ENCODE data around the gene RBMS3. TPM values are rescaled to one million over a fixed set of nuclear protein-coding genes. Genes with fewer than 3 reads are reported as not detected.
"Not testable (repeated sequence)": the region's sequence is repeated elsewhere in the genome, so short reads cannot be mapped to it uniquely, and the experiment has no call there.

The RBMS3 gene
- 27.7 TPM for polyA plus RNA-seq (ENCODE audit: insufficient read length)

DNA sequence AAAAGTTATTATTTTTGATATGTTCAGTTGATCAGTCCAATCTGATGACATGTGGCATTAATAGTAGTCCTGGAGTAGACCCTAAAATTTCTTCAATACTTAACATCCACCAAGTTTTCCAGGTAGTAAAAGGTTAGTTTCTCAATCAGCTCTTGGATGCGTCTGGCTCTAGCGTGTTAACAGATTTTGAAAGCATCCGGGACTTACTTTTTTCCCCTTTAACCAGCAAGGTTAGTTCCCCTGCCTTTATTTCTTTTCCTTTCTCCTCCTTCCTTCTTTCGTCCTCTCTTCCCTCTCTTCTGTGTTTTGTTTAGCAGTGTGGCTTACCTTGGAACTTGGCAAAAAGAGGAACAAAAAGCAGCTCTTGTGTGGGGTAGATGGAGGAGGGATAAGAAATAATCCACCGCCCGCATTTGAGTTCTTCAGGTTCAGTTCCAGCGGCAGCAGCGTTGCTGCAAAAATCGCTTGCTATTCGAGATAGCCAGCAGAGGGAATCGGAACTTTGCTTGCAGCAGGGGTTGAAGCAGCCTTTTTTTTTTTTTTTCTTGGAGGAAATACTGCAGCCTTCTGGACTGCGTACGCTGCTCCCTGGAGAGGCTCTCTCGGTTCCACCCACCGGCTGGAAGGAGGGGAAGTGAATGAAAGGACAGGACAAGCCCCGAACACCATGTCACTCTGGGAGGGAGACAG is at the start of gene RBMS3:
Gene RBMS3, plus strand, starts transcription at position 668 of the 690 bp plus-strand sequence.
- peak; percentile 95 for DNase-seq

DNA sequence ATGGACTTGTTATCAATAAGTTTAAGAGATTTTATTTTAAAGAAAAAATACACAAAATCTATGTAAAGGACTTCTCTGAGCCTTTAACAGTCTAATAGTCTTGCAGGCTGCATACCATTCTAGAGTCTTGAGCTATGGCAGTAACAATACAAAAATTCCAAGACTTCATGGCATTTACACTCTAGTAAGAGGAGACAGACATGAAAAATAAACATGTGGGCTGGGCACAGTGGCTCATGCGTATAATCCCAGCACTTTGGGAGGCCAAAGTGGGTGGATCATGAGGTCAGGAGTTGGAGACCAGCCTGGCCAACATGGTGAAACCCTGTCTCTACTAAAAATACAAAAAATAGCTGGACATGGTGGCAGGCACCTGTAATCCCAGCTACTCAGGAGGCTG is 47.7 kb upstream of the RBMS3 start:
- DNase-seq: not testable (repeated sequence)

DNA sequence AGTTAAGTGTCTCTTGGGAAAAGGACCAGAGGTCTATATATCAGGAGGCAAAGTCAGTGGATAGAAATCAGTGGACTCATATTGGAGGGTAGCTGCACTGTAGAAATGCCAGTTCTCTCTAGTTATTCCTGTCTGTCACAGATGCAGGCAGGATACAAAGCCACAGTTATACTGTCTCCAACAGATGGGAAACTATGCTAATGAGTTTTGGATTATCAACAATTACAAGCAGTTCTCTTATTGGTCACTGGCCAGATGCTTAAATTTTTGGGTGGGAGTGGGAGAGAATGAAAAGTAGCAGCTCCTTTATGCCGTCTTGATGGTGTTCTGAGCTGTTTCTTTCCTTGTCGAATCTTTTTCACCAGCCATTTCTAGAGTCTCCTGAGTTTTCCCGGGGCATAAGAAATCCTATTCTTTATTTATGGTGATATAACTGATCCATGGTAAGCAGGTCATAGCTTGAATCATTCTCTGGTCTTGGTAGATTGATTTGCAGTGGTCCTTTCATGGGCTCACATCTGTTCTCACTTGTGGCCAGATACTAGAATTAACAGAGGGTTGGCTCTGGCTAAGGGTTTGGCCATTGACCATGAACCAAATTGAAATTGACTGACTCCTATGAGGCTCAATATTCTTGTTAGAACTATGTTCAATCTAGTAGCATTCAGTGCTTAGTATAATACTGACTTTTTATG is 44.6 kb upstream of the RBMS3 start:
- no peak for DNase-seq

DNA sequence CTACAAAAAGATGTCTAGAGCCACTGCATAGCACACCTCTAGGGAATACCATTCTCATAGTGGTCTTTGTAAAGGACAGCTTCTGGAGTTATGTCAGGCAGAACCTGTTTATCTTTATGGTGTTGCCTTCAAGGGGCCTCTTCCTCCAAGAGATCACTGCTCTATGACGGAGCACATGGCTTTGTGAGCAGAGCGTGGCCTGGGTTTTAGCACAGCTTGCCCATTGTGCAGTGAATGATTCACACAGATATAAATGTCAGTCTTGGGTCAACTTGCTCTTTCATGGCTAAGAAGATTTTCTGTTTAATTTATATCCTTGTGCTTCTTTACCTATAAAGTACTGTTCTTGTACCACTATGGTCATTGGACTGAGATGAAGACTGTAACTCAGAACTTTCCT is 41.5 kb upstream of the RBMS3 start:
- DNase-seq: no peak

DNA sequence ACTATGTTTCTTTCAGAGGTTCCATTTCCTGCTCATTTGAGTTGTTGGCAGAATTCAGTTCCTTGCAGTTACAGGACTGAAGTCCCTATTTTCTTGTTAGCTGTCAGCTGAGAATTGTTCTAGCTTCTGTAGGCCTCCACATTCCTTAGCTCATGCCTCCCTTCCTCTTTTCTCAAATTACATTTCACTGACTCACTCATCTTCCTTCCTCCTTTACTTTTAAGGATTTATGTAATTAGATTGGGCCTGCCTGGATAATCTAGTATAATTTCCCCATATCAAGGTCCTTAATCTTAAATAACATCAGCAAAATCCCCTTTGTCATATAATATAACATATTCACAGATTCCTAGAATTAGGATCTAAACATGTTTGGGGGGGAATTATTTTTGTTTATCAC is 40.6 kb upstream of the RBMS3 start:
- DNase-seq: no peak

DNA sequence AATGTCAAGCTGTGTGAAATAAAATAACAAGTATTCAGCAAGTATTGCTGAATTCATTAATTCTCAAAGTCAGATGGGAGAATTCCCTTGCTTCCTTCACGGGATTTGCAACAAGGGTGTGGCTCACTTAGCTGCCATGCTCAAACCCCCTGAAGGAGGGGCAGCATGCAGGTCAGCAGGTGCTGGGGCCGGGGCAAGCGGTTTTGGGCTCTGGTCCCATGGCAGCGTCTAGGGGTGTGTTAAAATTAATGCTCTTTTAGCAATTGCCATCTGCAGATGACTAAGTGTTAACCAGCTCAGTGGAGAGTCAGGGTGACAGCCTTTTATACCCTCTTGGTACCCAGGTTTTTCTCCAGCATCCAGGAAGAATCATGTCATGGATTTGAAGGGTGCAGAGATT is 40.0 kb upstream of the RBMS3 start:
- DNase-seq: no peak

DNA sequence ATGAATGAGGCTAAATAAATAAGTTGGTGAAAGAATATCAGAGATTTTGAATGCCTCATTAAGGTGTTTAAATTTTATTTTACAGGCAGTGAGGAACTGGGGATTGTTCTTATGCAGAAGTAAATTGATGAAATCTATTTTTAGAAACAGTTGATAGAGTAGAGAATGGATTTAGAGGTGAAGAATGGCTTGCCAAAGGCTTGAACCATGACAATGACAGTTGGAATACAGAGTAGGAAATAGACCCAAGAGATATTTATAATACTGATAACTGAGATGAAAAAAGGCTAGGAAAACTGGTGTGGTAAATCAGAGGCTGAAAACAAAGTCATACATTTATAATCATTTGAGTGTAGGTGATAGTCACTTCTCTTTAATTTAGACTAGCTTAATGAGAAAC is 39.0 kb upstream of the RBMS3 start:
- DNase-seq: no peak

DNA sequence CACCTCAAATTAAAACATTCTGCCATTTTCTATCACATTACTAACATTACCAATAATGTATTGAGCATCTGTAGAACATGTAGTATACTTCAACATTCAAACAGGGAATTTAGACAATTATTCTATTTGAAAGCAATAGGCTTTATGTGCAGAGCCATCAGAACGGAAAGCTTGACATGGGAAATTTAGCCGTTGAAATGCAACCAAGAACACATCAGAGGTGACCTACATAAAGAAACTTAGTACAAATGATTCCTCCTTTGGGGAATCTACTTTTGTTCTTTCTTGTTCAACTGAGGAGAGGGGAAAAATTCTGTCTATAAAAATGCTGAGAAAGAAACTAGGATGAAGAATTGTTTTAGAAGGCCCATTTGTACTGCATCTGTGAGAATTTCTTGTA is 38.6 kb upstream of the RBMS3 start:
- peak; percentile 23 for DNase-seq

DNA sequence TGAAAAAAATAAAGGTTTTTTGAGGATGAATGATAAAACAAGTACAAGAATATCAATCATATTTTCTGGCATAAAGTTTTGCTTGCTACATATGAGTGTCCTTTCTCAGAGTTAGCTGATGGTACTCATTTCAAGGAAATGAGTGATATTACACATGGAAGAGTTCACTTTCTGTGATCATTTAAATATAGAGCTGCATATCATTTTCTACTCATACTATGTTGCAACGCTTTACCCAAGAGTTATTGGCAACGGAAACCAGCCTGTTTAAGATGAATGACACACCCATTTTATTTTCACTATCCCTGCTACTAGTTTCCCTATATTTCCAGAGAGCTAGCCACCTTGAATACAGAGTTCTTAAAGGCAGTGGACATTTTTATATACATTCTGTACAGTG is 35.4 kb upstream of the RBMS3 start:
- no peak for DNase-seq

DNA sequence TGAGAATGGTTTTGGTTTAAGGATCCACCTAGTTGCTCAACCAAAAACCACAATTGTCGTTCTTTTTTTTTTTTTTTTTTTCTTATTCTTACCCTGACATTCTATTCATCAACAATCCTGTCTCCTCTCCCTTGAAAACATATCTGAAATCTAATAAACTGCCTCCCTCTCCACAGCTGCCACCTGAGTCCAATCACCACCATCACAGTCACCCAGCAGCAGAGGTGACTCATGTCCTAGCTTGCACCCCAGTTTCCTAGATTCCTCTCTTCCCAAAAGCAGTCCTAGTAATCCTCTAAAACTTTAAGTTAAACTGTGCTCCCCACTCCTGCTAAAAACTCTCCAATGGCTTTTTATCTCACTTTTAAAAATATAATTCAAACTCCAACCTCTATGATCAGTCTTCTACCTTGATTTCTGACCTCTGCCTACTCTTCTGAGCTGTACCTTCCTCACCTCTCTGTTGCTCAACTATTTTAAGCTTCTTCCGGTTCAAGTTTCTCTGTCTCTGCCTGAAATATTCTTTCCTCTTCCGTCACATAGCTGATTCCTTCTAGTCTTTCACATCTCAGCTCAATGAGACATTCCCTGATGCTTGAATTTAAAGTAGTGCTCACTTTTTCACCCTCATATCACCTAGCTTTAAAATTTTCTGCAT is 33.7 kb upstream of the RBMS3 start:
- DNase-seq: no peak

DNA sequence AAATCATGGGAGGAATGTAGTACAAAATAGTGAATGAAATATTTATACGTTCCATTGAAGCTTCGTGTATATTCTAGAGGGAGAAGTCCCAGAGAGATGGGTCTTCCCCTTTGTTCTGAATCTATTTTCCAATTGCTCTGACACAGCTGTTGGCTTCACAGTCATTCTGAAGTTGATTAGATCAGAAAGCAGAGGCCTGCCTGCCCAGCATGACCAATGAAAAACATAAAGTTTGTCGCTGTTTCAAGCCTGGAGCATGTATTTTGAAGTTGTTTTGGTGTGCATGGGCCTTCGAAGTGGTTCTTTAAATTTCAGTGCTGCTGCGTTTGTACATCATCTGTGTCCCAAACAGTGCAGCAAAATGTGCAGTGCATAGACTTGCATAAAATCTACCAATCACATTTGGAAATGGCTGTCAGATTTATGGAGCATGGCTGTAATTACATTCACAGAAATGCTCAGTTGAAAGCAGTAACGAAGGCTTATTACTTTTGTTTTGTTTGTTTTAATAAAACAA is 31.0 kb upstream of the RBMS3 start:
- no peak for DNase-seq

DNA sequence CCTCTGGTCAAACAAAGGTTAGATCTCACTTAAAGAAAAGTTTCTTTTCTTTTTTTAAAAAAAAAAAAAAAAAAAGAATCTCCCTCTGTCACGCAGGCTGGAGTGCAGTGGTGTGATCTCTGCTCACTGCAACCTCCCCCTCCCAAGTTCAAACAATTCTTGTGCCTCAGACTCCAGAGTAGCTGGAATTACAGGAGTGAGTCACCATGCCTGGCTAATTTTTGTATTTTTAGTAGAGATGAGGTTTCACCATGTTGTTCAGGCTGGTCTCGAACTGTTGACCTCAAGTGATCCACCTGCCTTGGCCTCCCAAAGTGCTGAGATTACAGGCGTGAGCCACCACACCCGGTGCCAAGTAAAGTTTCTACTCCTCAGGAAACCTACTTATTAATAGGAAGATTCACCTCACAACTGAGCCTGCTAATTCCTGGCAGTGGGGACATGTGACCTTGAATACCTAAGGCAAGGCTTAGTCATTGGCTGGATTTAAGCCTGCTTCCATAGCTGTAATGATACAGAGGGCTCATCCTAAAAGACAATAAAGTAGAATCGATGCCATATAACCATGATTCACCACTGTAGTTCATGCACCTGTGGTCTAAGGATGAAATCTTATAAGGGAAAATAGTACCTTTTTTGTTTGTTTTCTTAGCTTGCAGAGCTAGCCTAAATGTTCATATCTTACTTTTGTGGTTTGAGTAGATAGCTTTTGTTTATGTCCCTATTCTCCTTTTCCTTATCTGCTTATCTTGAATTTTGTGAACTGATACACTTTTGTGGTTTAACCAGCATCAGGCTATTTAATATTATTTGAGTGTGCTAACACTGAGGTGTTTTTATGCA is 24.8 kb upstream of the RBMS3 start:
- no peak for DNase-seq

DNA sequence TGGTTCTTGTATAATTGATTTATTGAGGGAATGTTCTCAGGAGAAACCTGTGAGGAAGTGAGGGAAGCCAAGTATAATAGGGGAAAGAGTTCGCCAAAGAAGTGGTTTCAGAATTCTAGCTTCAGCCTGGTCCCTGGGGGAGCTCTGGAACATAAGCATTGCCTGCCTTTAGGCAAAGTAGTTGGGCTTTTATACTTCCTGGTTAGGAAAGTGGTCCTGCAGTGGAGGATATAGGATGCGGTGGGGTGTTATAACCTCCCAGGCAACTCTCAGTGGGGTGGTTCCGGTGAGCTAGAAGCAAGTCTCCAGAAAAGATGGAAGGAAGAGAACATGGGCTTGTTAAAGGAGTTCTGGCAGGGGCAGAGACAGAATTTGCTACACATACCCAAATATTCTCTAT is 22.7 kb upstream of the RBMS3 start:
- DNase-seq: no peak

DNA sequence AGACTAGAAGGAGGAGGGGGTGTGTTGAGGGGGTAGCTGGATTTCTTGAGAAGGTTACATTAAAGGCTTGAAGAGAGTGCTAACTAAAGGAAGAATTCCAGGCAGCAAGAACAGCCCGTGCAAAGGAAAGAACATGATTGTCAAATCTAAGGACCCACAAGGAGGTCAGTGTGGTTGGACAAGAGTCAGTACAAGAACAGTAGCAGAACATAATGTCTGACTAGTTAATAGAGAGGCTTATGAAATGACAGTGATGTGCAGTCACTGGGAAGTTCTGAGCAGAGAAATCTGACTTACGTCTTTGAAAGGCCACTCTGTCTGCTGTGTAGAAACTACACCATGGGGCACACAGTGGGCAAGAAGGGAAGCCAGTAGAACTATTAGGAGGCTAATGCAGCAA is 19.8 kb upstream of the RBMS3 start:
- no peak for DNase-seq

DNA sequence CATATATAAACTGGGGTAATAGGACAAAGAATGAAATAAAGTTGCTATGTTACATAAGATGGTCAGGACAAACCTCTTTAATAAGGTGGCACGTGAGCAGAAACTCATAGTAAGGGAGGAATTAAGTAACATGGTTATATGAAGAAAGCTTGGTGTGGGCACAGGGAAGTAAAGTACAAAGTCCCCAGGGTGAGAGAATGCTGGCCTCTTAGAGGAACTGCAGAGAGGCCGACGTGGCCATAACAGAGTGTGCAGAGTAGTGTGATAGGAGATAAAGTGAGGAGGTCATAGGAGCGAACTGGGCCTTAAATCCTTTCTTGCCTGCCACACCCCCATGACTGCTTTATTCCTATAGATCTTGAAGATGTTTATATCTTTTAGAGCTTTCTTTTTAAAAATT is 17.4 kb upstream of the RBMS3 start:
- DNase-seq: no peak

DNA sequence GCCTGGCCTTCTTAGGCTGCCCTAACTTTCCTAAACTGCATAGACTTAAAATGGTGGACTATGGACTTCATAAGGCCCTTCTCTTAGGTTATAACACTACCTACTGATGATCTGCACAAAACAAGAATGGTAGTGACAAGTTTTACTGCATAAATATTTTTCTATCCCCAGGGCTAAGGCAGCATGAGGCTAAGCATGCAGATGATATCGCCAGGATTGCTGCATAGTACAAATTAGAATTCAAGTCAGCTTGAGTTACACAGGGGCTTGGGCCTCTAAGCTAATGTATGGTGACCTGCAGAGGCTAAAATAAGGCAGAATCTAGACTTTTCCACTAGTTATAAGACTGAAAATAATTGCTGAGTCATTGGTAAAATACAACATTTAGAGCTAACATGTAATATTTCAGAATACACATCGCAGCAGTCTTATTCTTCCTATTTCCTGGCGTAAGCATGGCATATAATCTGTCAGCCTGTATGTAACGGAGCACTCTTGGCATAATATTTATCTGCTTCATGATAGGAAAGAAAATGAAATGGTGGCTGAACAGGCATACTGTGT is 15.3 kb upstream of the RBMS3 start:
- no peak for DNase-seq

DNA sequence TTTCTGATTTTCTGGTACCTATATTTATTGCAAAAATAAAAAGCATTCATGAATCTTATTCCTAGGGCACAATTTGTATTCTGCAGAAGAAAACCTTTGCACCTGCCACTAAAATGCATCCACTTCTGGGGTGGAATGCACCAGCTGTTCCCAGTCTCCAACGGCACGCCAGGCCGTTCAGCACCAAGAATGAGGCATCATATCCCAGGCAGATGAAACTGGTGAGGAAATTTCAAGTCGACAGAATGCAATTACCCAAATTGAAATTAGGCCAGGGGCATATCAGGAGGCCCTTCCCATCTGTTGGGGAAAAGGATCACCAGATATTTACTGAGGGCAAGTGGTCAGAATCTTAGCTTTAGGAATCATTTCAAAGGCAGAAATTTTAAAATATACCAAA is 13.6 kb upstream of the RBMS3 start:
- DNase-seq: no peak

DNA sequence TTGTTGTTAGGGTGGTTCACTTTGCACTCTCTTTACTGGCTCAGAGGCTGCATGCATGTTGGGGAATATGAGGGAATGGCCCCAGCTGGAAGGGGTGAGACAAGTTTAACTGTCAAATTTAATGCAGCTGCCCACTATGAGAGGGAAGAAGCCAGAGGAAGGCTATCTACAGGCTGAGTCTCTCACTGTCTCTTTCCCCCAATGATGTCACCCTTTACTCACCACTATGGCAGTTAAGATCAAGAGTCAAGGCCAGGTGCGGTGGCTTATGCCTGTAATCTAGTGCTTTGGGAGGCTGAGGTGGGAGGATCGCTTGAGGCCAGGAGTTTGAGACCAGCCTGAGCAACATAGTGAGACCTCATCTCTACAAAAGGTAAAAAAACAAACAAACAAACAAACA is 12.2 kb upstream of the RBMS3 start:
- no peak for DNase-seq

DNA sequence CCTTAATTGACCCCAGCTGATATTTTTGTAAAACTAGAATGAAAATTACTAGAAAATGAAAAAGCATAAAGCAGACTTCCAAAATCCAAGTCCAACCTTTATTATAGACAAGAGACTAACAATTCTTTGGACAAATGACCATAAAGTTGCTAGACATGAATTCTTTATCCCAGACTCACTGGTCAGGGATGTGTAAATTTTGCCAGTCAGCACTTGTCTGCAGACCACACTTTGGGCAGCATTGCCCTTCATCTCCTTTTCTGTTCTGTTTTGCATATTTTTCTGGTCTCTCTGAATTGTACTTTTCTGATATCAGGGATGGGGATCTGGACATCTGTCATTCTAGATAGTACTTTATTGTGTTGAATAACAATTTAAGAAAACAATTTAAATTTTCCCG is 10.1 kb upstream of the RBMS3 start:
- no peak for DNase-seq

DNA sequence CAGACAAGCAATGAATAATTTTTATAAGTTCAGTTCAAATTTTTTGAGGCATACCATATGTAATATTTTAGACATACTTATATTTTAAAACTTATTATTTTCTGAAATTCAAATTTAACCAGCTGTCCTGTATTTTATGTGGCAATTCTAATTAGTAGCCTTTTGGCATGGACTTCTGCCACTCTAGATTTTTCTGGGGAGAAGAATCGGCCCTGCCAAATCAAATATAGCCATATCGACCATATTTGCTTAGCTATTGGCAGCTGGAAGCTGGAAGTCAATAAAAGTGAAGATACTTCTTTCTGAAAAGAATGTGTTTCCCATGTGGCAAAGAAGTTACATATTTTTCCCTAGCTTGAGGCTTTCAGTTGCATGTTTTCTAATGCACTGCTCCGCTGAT is 9.4 kb upstream of the RBMS3 start:
- no peak for DNase-seq

DNA sequence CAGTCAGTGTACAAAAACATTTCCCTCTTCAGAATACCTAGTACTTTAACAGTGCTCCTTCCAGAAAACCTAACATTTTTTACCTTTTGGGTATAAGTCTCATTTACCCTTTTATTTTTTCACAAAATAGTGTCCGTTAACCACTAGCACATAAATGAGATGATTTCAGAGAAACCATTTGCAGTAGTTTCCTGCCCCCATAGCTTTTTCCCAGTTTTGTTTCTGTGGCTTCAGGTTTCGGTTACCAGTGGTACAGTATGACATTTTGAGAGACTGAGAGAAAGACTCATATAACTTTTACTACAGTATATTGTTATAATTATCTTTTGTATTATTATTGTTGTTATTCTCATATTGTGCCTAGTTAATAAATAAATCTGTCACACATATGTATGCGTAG is 6.2 kb upstream of the RBMS3 start:
- no peak for DNase-seq

DNA sequence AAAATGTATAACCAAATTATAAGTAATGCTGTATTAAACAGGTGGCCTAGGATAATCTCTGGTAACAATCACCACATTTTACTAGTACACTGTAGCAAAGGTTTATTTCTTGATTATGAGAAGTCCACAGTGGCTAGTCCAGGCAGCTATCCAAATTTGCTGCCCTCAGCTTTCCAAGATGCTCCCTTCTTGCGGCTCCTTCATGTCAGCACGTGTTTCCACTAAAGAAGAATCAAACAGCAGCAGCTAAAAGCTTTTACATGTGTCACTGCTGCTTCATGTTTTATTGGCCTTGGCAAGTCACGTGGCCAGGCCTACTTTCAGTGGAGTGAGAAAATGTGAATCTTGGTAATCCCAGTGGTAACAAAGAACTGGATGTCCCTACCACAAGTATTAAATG is 5.6 kb upstream of the RBMS3 start:
- no peak for DNase-seq

DNA sequence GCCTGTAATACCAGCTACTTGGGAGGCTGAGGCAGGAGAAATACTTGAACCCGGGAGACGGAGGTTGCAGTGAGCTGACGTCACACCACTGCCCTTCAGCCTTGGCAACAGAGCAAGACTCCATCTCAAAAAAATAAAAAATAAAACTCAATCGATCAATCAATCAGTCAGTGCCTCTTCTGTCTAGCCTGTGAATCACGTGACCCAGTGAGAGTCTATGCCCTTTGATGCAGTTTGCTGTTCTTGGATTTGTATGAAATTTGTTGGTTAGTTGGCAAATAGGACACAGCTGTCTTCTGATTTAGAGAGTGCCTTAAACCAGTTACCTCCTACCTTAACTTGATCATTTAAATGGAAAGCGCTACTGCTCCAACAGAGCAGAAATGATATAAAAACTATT is 3.6 kb upstream of the RBMS3 start:
- DNase-seq: no peak
